ENCODE measurements around the gene RNF213.
A peak's percentile ranks its signal among the peaks of the same experiment; 100 is the strongest.

RNF213 gene

GRCh38 chr17:80260791-80261158 is at the start of gene RNF213:
Gene RNF213, plus strand, starts transcription at chr17:80260852. Its CDS starts 2,830 bp downstream, at chr17:80263682.
- peak; percentile 25 for DNase-seq (ENCODE audit: low read depth)

GRCh38 chr17:80212109-80212508 is 48.5 kb upstream of the RNF213 start:
- DNase-seq (ENCODE audit: low read depth) = no peak

- no peak for DNase-seq (ENCODE audit: low read depth)
Observed at GRCh38 chr17:80212511-80212910, 48.1 kb upstream of the RNF213 start.

GRCh38 chr17:80212962-80213642 is 47.5 kb upstream of the RNF213 start:
- no peak for DNase-seq (ENCODE audit: low read depth)

GRCh38 chr17:80213643-80213975 is 47.0 kb upstream of the RNF213 start:
- DNase-seq (ENCODE audit: low read depth) = no peak

- DNase-seq (ENCODE audit: low read depth) = no peak
Observed at GRCh38 chr17:80214012-80214877, 46.4 kb upstream of the RNF213 start.

- DNase-seq (ENCODE audit: low read depth) = no peak
Observed at GRCh38 chr17:80214878-80215210, 45.8 kb upstream of the RNF213 start.

- no peak for DNase-seq (ENCODE audit: low read depth)
Observed at GRCh38 chr17:80216473-80217456, 43.9 kb upstream of the RNF213 start.

GRCh38 chr17:80217703-80218362 is 42.8 kb upstream of the RNF213 start:
- DNase-seq (ENCODE audit: low read depth) = no peak

GRCh38 chr17:80218391-80218790 is 42.3 kb upstream of the RNF213 start:
- DNase-seq (ENCODE audit: low read depth) = no peak

- DNase-seq (ENCODE audit: low read depth) = peak; percentile 90
Observed at GRCh38 chr17:80219013-80219762, 41.5 kb upstream of the RNF213 start.

- no peak for DNase-seq (ENCODE audit: low read depth)
Observed at GRCh38 chr17:80219763-80220053, 40.9 kb upstream of the RNF213 start.

GRCh38 chr17:80220054-80220735 is 40.5 kb upstream of the RNF213 start, which contains the start of the genes SGSH and SLC26A11:
Gene SGSH, minus strand, starts transcription at chr17:80220333. Its CDS starts 20 bp downstream, at chr17:80220313.
Gene SLC26A11, plus strand, starts transcription at chr17:80220427. Its CDS starts 1,134 bp downstream, at chr17:80221561.
- peak; percentile 49 for DNase-seq (ENCODE audit: low read depth)

GRCh38 chr17:80220736-80221215 is 39.9 kb upstream of the RNF213 start:
- DNase-seq (ENCODE audit: low read depth) = no peak

GRCh38 chr17:80221351-80222105 is 39.1 kb upstream of the RNF213 start:
- DNase-seq (ENCODE audit: low read depth) = no peak

GRCh38 chr17:80222376-80223141 is 38.1 kb upstream of the RNF213 start:
- DNase-seq (ENCODE audit: low read depth) = no peak

GRCh38 chr17:80223142-80223815 is 37.4 kb upstream of the RNF213 start:
- DNase-seq (ENCODE audit: low read depth) = no peak

GRCh38 chr17:80223838-80224497 is 36.7 kb upstream of the RNF213 start:
- DNase-seq (ENCODE audit: low read depth) = no peak
